HG03060 (cell line): ENCODE measurements around the gene CAMK2A.

ENCODE experiments used
- ATAC-seq: cut with Tn5 transposase; IDR thresholded peaks from one replicate; pipeline ENCODE4 v1.9.1; 2021; ENCODE audit warnings: low read depth, moderate number of reproducible peaks; ENCODE audit not compliant: unreplicated experiment

Gene CAMK2A

DNA sequence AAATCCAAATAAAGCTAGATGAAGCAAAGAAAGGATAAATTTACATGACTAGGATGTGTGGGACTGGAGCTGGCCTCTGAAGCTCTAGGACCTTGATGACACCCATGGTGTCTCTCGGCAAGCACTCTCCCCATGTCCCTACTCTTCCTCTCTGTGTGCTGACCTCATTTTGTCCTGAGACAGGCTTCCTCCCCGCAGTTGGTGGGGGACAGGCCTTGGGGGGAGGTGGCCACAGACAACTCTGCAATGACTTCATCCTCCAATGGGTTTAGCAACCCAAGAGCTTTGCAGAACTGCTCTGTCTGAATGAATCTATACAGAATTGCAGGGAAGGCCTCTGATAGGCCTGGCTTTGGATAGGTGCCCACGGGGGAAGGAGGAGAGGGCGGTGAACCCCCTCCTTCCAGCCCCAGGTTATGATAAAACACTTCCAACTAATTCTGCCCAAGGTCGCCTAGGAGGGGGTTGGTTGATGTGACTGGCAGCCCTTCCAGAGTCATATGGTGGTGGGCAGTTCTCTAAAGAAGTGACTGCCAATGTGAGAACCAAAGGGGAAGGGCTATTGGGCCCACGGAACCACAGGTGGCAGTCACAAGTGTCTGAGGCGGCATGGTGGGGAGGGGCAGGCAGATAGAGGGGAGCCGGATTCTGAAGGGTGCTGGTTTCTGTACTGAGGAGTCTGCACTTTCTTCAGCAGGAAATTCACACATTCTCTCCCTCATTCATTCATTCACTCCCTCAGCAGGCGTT lies 93.7 kb downstream of the CAMK2A start:
- no peak for ATAC-seq

DNA sequence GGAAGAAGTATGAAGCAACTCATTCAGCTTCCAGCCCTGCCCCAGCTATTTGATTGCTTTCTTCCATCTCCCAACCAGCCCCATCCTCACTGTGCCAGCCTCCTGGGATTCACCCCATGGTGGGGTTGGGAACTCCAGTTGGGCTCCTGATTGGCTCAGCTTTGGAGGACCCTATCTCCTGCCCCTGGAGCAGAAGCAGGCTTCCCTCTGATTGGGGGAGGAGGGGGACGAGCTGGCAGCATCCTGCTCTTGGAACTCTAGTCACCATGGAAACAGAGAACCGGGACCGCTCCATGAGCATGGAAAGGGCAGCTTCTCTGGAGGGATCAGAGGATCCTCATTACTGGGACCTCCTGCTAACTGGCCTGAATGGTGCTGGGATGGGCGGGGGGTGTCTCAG lies 97.1 kb downstream of the CAMK2A start:
- no peak for ATAC-seq

DNA sequence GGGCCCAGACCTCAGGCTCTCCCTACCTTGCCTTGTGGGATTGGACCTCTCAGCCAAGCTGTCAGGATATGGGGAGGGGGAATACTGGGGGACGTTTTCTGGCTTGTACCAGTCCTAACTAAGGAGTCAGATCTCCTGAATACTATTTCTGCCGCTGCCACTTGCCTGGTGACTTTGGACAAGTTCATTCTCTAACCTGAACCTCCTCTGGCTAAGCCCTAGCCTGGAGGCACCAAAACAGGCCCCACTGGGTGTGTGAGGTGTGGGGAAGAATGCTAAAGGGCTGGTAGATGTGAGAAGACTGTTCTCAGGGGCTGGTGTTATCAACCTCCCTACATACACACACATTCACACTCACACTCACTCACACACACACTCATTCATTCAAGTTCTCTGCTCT lies 98.6 kb downstream of the CAMK2A start:
- ATAC-seq, result no peak

DNA sequence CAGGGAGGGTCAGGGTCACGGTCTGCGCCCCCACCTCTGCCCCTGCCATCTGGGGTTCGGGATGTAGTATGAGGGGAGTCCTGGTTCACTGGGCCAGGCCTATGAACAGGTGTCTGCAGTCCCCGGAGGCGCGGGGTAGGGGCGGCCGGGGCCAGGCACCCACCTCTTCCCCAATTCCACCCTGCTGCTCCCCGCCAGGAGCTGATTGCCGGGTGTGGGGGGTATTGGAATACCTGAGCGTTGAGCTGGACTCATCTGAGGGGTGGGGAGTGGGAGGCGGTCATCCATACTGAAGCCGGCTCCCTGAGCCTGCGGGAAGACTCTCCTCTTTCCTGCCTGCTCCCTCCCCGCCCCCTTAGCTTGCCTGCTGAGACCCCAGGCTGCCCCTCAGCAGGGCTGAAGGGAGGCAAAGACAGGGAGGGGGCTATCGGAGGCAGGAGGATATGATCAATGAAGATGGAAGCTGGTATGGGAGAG lies 99.0 kb downstream of the CAMK2A start:
- ATAC-seq, result no peak

DNA sequence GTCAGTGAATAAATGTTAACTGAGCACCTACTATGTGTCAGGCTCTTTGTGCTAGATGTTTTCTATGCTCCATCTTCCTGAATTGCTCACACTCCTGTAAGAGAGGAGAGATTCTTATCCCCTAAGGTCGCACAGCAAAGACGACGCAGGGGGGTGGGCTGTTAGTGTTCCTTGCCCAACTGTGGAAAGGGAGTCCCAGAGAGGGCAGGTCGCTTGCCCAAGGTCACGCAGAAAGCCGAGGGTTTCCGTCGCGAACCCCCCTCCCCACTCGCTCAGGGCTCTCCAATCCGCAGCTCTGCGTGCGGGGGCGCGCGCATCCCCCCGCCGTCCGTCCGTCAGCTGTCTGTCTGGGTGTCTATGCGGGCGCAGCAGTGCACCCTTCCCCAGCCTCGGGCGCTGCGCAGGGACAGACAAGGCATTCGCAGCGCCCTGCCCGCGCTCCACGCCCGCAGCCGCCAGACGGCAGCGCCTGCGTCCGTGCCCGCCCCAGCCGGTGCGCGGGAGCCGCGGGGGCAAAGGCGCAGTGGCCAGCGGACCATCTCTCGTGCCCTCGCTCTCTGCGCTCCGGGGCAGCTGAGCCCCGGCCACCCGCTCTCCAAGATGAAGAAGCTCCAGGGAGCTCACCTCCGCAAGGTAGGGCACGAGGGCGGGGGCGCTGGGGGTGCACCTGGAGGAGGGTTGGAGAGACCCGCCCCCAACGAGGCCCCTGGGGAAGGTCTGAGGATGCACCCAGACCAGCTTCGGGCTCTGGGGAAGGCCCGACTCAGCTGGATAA lies 99.7 kb downstream of the CAMK2A start, which contains the start of gene SLC6A7:
Gene SLC6A7, plus strand, starts transcription at position 335 of the 775 bp plus-strand sequence. Its CDS starts 266 bp downstream, at position 601.
- no peak for ATAC-seq

DNA sequence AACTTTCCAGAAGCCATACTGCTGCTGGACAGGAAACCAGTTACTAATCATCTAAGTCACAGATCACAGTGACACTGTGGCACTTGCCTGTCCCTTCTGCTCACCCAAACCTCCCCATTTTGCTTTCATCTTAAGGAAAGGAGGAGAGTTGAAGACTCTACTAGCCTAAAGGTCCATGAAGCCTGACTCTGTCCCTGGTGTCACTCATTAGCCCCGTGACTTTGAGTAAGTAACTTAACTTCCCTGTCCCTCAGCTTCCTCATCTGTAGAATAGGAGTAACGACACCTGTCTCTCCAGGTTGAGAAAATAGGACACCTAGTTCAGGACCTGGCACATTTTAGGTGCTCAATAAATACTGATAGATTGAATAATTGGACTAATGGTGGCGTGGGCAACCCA lies 100.2 kb downstream of the CAMK2A start:
- ATAC-seq, result no peak

DNA sequence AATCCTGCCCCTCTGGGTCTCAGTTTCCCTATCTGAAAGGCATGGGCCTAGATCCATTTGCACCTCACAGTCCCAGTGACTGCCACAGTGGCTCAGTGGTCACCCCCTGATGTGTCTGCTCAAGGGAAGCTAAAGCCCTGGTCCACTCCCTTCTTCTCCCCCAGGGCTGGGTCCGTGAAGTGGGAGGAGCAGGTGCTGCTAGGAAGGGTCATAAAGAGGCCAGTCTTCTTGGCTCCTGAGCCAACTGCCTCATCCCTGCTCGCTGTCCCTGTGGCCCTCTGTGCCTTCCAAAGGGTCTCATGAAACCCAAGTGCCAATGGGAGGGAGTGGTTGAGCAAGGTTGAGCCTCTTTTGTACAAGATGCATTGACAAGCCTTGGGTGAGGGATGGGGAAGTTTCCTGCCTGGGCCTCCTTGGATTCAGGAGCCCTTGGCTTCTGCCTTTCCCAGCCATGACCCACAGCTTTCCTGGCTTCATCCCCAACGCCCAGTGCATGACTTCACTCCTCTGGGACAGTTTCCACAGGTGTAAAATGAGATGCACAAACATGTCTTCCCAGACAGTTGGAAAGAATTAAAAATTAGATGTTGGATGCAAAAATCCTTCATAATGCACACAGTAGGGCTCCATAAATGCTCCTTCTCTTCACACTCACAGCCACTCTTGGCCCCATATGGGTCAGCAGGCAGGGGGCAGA lies 101.3 kb downstream of the CAMK2A start:
- no peak for ATAC-seq

DNA sequence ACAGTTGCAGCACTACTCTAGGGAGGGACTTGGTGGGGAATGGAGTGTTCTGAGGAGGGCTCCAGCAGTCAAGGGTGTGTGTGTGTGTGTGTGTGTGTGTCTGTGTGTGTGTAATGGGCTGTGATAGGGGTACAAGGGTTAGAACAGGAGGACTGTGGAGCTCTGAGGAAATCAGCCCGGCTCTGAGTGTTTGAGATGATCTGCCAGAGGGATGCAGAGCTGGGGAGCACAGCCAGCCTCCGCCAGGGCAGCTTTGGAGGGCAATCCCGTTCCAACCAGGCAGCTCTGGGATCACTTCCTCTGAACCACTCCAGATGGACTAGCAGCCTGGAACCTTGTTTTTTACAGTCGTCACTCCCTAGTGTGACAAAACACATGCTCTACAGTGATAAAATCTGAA lies 102.7 kb downstream of the CAMK2A start:
- ATAC-seq, result no peak

DNA sequence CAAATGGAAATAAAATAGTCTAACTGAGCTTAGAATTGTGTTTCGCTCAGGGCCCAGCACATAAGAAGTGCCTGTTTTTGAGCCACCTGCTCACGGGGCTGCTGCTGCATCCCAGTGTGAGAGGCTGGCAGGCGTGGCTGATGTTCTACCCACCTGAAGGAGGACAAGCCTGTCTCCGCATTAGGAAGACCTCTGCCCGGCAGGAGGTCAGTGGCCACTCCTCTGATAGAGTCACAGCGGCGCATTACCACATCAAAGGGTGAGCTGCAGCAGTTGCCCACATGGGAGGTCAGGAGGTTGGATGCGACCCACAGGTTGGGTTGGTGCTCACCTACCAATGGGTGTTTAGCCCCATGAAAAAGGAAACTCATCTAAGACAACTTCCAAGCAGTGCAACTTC lies 103.4 kb downstream of the CAMK2A start:
- ATAC-seq, result no peak

DNA sequence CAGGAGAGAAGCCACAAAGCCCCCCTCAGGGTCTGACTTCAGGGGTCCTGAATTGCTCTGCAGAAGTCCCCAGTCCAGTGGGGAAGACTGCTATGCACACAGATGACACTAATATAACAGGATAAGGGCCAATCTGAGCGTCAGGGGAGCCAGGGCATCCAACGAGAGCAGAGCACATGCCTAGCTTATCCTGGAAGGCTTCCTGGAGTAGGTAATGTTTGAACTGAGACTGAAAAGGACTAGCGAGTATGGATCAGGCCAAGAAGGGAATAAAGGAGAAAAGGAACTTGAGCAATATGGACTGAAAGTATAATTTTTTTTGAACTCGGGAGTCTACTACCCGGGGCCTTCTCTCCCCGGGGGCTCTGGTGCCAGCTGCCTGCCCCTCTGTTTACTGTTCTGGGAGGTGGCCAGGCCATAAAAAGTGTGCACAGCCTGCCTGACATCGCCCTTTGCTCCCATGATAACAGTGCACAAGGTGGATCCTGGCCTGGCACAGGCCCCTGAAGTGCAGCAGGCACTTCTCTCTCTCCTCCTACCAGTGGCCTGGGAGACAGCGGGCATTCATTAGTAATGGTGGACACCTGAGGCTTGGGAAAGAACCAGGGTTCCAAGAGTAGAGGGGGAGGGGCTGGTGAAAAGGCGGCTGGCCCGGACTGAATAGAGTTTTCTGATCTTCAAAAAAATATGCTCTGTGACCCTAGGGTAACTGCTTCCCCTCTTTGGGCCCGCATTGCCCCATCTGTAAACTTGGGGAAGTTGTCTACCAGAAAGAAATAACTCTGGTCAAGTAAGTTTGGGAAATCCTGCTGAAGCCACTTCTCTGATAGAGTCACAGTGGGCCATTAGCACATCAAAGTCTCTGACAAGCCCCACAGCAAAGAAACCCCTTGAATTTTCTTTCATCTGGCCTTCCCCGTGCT lies 104.3 kb downstream of the CAMK2A start:
- ATAC-seq, result no peak

DNA sequence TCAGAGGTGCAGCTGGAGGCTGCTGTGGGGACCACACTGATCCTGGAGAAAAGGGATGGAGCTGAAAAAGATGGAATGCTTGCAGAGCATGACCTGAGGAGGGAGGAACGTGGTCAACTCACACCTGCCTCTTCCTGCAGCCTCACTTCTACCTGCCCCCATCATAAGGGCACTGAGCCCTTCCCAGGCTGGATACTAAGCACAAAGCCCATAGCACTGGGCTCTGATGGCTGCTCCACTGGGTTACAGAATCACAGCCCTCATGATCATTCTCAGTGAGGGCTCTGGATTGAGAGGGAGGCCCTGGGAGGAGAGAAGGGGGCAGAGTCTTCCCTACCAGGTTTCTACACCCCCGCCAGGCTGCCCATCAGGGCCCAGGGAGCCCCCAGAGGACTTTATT lies 105.6 kb downstream of the CAMK2A start:
- ATAC-seq, result no peak

DNA sequence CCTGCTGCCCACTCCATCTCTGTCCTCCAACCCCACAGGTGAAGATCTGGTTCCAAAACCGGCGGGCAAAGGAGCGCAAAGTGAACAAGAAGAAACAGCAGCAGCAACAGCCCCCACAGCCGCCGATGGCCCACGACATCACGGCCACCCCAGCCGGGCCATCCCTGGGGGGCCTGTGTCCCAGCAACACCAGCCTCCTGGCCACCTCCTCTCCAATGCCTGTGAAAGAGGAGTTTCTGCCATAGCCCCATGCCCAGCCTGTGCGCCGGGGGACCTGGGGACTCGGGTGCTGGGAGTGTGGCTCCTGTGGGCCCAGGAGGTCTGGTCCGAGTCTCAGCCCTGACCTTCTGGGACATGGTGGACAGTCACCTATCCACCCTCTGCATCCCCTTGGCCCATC lies 106.1 kb downstream of the CAMK2A start:
- no peak for ATAC-seq

DNA sequence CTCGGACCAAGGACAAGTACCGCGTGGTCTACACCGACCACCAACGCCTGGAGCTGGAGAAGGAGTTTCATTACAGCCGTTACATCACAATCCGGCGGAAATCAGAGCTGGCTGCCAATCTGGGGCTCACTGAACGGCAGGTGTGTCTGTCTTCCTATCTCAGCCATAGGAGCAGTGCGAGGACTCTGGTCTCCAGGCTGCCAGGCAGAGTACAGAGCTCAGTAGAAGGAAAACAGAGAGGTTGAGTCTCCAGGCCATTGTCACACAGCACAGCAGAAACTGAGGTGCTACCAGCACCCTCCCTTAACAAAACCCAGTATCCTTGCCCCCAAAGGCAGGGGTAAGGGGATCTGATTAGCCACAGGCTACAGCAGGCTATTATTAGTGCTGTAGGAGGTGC lies 106.8 kb downstream of the CAMK2A start:
- ATAC-seq, result no peak

DNA sequence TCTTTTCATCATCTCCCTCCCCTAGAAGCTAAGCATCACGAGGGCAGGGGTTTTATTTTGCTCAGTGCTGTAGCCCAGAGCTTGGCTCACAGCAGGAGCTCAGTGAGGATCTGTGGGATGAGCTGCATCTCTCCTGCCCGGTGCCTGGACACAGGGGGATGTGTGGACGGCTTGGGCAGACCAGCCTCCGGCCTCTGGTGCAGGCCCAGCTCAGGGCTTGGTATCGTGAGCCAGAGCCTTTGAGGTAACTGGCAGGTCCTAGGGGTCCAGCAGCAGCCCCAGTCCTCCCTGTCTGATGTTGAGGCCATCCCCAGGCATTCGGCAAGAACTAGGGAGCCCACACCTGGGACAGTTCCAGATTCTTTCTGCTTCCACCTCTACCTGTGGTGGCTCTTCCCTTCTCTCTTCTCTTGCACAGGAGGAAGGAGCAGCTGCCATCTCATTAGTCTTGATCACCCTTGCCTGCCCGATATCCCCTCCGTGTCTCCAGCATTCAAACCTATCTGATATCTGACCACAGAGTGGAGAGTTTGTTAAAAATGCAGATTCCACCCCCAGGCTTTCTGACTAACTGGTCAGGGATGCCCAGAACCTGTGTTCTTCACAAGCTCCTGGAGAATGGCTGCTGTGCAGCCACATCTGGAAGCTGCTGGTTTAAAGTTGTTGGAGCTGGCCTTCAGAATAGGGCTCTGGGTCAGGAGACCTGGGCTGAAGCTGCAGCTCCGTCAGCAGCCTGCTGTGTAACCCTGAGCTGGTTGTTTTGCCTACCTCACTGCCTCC lies 107.6 kb downstream of the CAMK2A start:
- no peak for ATAC-seq

DNA sequence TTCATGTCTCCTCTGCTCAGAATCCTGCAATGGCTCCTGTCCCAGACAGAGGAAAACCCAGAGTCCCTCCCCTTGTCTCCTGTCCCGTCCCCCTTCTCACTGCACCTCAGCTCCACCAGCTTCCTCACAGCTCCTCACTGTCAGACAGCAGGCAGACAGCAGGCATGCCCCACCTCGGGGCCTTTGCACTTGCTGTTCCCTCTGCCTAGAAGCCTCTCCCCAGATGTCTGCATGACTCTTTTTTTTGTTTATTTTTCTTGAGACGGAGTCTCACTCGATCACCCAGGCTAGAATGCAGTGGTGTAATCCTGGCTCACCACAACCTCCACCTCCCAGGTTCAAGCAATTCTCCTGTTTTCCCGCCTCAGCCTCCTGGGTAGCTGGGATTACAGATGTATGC lies 108.5 kb downstream of the CAMK2A start:
- no peak for ATAC-seq

DNA sequence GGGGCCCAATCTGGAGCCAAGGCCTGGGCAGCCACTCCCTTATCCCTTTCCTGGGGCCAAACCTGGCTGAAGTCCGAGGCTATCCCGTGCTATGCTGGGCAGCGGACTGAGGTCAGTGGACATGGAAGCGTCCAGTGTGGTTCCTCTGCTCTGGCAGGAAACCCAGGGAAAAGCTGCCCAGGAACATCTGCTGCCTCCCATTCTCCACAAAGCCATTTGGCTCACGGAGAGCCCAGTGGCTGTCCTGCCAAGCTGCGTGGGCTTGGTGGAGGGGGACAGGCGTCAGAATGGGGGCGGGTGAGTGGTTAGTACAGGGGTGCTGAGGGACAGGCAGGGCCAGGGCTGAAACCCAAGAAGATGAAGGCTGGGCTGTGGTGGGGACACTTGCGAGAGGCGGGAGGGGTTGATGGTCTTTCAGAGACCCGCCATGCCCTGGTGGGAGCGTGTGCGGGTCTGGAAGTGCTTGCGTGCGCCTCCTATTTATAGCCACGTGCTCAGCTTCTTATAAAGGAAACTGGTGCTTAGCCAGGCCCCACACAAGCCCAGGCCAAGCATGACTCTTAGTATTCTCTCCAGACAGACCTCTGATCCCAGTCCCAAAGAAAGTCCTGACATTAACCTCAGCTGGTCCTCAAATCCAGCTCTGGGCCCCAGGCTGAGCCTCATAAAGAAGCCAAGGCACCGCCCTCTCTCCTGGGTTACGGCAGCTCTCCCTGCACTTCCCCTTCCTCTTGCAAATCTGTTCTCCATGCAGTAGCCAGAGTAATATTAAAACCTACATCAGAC lies 109.1 kb downstream of the CAMK2A start:
- no peak for ATAC-seq

DNA sequence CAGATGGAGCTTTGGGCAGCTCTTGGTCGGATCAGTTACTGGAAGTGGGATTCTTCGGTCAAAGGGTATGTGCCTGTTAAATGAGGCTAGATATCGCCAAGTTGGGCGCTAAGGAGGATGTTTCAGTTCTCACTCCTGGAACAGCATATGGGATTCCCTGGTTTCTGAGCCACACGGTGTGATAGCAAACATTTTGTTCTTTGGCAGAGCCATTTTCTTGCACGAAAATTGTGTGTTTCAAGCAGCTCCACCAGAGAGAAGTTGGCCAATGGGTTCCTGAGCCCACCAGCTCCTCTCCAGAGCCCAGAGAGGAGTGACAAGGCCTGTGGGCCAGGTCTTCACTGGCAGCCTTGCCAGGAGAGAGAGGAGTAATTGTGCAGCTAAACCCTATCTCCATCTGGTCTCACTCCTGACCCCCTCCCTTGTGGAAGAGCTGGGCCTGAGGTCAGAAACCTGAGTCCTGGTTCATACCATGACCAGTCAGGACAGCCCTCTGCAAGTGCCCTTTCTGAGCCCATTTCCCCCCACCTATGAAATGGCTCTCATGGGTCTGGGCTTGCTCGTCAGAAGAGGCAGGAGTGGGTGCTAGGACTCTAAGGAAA lies 110.5 kb downstream of the CAMK2A start:
- ATAC-seq, result no peak

DNA sequence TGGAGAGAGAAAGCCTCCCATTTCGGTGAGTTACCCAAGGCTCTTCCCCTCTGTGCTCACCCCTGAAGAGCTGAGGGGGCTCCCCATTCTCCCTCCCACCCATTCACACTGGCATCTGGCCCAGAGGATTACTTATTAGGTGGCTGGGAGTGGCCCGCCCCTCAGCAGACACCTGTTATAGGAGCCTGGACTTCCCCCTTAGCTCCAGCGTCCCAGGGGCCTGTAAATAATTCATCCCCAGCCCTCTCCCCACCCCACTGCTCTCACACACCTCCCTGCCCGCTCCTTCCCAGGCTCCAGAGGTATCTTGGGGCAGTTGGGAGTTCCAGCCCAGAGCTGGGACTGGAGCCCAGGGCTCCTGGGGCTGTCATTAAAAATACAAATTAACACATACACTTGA lies 111.3 kb downstream of the CAMK2A start:
- no peak for ATAC-seq
